GM03348 (cell line): ENCODE measurements around the gene PTPN13.

ENCODE experiments used
- DNase-seq: peaks from one replicate; pipeline ENCODE4 v3.0.0; 2012; ENCODE audit warnings: low spot score

PTPN13 gene

DNA sequence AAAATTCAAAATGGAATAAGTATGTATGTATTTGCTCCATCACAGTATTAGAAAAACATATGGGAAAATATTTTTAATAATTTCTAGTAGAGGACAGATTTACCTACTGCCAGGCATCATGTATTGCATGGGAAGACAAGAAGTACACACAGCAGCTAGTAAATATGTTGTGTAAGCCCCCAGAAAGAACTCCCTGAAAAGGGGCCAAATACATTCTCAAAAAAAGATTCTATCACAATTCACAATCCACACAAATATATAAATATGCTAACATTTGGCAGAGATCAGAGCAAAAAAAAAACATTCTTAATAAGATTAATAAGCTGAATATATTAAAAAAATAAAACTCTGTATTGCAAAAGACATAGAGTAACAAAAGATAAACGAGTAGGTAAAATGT lies 227.0 kb downstream of the PTPN13 start:
- no peak for DNase-seq

DNA sequence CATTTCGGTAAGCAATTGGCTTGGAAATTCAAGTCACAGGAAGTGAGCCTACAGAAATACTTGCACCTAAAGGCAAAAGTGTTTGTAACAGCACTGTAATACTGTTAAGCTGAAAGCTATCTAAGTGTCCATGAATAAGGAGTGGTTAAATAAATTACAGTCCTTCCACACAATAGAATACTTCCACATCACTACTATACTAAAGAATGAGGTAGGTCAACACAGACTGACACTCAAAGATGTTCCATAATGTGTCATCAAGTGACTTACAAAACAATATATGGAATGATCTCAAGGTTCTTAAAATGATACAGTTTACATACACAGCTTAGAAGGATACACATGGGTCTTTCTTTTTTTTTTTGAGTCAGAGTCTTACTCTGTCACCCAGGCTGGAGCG lies 228.0 kb downstream of the PTPN13 start:
- no peak for DNase-seq

DNA sequence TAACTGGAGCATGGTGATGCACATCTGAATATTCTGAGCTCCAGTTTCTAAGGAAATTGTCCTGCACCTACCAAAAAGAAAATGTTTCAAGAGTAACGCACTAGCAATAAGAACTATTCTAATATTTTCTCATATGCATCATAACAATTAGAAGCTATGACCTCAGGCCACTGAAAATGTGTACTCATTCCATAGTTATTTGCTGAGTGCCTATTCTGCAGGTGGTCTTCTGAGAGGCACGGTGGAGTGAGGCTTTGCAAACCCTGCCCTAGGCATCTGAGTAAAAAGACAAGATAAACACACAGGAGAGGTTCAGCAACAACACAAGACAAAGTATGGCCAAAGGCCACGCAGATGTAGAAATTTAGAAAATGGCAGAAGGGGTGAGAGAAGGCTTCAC lies 231.4 kb downstream of the PTPN13 start:
- DNase-seq, result no peak

DNA sequence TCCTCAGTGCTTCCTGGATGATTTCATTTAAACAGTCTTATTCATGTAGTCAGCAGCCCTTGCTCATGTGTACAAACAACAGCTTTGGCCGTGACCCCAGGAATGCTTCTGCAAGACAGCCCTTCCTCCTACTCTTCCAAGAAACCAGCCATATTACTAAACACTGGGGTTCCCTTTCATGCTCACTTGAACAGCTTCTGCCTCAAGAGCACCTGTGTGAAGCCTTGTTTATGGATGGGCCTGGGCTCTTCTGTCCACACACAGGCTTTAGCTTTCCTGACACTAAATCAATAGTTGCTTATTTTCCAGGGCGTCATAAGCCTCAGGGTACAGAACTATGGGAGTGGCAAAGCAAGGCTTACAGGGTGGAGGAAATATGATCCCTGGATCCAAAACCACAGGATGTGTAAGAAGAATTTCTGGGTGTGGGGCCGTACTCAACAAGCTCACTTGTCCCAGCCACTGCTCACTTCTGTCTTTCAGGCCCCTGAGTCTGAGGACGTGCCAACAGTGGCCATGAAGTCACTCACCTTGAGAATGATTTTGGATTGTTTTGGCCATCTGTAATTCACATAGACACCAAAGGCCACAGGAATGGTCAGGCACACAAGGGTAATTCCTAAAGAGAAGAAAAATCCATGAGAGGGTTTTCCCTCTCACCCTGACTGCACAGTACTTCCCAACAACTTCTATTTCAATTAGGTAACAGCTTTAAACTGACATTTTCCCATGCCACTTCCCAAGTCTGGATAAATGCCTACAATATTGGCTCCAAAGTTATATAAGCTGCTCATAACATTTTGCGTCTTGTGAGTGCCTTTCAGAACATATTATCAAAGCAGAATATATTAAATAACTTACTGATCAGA lies 237.4 kb downstream of the PTPN13 start:
- DNase-seq, result peak; percentile 82

DNA sequence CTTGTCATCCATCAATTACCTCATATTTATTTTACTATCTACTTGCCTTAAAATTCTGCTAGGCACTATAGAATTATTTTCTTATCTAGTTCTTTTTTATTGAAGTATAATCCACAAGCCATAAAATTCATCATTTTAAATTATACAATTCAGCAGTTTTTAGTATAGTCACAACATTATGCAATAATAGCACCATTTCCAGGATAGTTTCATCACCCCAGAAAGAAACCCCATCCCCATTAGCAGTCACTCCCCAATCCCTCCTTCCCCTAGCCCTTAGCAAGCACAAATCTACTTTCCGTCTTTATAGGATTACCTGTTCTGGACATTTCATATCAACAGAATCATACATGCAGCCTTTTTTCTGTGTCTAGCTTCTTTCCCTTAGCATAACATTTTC lies 239.5 kb downstream of the PTPN13 start:
- no peak for DNase-seq

DNA sequence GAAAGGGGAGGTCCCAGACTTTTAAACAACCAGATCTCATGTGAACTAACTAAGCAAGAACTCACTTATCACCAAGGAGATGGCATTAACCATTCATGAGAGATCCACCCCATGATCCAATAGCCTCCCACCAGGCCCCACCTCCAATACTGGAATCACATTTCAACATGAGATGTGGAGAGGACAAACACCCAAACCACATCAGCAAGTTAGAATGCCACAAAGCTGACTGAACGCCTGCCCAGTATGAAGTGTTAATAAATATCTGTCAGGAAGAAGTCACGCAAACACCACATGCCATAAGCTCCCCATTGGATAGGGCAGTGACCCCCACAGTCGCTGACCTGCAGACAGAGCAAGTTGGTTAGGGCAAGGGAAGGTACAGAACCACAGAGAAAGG lies 240.8 kb downstream of the PTPN13 start:
- DNase-seq, result peak; percentile 35

DNA sequence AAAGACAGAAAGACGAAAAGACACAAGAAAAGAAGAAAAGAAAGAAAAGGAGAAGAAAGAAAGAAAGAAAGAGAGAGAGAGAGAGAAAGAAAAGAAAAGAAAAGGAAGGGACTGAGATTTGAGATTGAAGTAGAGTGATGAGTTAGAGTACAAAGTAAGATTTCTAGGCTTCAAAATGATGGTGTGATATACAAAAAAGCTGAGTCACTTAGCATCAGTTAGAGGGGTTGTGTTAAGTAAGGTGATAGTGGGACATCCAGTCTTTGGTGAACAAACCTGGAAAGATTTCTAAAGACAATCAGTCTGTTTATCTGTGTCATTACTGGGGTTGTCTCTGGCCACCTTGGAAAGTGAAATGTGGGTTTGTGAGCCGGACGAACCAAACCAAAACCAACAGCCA lies 241.6 kb downstream of the PTPN13 start:
- no peak for DNase-seq

DNA sequence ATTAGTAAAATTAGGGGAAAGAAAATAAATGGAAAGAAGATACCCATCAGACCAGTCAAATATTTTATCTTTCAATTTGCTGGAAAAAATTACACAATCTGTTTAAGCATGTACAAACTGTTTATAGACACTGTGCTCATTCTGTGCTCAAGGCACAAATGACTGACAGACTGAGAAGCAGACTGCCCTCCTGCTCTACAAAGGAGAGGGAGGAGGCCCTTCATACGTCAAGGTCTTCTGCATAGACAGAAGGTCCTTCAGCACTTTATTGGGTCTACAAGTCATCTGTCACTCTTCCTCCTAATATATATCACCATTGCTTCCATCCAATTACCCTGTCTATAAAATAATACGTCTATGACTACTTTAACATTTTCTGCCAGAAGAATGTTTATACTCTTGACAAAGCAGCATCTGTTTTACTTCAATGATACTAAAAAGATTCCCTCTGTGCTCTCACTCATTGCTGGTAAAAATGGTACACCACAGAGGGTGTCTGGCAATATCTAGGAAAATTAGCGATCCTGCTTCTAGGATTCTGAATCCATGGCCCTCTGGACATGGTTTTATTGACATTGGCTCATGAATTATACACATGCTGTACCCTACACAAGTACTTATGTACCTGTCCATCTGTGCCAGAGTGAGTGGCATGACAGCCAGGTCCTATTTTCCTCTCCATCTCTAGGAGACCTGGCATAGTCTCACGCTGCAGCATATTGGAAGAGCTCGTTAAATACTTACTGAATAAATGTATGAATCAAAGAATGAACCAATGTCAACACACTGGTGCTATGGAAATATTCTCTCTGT lies 243.8 kb downstream of the PTPN13 start:
- no peak for DNase-seq

DNA sequence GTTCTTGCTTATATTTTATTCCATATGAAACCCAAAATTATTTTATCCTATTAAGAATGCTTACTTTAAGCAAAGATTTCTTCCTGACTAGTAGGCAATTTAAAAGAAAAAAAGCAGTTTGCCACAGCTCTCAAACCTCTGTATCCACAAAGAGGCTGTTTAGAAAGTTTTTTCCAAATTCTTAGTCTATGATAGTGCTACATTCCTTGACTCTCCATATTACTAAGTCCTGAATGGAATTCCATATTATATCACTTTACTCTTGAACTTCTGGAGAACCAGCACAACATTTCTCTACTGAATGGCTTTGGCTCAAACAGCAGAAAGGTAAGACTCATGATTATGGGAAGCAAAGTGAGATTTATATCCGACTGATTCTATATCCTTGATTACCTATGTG lies 246.7 kb downstream of the PTPN13 start:
- no peak for DNase-seq

DNA sequence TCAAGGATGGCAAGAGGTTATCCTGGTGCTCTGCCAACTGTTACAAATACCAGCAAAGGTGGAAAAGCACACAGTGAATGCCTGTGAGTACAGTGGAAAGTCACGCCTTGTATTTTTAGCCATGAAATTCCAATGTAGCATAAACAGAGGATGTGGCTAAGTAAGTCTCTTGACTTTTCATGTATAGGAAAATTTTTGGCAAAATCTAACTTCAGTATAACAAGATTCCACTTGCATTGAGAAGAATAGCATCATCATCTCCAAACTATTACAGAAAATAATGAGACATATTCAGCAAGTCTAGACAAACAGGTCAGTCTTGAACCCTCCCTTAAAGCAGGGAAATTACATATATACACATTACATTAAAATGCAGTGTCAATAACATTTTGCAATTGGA lies 247.2 kb downstream of the PTPN13 start:
- no peak for DNase-seq

DNA sequence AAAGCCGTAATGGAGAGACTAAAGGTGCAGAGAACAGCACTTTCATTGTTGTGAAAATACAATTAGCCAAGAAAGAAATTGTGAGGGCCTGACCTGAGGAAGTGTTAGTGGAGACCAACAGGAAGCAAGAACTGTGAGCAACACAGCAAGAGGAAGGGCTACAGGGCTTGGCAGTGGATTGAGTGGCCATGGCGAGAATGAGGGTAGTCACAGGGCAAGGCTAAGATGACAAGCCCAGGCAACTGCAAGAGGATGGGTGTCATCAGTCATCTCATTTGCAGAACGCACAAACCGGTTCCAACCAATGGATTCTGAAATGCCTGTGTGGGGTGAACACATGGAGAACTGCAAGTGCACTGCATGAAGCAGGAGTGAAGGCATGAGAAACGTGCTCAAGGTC lies 251.5 kb downstream of the PTPN13 start:
- no peak for DNase-seq

DNA sequence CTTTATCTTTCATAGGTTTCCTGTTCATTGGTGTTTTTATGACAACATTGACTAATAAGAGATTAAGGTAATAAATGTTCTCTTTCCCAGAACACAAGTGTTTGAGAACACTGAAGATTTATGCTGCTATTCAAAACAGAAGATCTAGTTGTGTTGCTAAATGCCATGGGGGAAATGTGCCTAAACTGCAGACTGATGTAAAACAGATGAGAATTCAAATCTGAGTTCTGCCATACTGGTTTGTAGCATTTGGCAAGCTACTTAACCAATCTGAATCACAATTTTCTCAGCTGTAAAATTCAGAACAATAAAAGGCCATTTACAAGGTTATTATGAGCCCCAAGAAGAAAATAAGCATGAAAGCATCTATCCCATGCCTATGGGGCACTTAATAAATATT lies 252.8 kb downstream of the PTPN13 start:
- peak; percentile 20 for DNase-seq

DNA sequence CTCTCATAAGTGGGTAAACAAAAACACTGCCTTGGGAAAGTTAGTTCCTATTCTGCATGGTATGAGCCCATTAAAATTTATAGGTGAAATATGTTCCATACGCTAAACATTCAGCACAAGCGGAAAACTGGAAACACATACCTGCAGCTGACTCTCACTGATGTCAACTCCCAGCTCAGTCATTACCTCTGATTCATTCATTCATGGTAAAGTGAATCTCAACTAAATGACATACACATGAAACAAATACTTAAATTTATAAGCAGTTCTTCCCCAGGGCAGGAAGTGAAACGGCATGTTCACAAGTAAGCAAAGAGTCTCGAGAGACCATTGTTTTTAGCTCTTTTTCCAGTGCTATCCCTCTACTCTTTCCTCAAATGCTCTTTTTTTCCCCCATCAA lies 253.5 kb downstream of the PTPN13 start:
- no peak for DNase-seq

DNA sequence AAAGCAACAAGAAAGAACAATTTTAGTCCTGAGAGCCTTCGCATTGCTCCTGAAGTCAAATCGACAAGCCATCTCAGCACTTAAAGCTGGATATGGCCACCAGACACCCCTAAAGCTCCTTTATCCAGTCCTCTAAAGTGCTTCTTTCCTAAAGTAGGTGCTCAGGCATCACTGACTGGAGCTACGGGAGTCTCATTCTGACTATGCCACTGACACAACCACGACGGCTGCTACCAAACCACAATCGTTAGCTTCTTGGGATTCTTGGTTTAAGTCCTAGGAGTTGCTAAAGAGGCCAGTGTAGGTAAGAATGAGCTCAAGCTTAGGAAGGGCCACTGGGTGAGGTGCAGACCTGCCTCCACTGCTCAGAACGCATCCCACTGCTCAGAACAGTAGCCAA lies 254.0 kb downstream of the PTPN13 start:
- DNase-seq, result no peak

DNA sequence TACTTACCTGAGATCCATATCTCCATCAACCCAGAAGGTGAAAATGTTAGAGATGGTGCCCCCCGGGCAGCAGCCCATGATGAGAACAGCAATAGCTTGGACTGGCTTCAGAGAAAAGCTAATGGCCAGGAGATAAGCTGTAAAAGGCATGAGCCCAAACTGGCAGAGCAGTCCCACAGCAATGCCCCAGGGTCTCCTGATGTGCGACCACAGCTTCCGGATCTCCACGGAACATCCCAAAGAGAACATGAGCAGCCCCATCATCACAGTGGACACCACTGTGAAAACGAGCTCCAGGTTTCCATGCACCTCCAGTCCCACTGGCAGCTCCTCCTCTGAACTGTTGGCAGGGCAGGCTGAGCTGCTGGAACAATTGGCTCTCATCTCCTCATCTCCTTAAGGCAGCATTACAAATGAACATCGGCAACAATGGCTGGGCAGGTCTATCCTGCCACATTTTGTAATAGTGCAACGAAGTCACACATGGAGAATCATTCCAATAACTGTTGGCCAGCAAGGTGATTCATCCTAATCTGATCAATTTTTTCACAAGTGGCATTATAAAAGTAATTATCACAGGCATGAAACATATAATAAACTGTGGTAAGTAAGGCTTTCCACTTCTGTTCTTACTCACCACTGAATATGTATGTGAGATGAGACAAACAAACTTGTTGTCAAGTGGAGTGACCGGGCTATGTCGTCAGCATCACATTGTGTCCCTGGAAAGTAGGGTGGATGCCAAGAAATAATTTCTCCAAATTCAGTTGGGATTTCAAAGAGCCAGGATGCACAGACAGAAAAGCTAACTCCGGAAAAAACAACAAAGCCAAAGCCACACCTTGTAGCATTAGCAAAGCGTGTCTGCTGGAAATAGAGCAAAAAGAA lies 254.9 kb downstream of the PTPN13 start, which contains the start of gene SLC10A6:
Gene SLC10A6, minus strand, starts transcription at position 653 of the 888 bp plus-strand sequence. Its CDS starts 269 bp downstream, at position 384.
- no peak for DNase-seq

DNA sequence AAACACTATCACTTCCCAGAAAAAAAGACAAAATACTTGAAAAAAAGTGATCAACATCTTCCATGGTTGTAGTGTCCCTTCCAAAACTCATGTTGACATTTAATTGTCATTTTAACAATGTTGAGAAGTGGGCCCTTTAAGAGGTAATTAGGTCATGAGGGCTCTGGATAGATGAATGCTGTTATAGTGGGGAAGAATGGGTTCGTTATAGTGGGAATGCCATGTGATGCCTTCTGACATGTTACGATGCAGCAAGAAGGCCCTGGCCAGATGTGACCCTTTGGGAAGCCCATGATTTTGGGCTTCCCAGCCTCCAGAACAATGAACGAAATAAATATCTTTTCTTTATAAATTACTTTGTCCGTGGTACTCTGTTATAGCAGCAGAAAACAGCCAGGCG lies 259.1 kb downstream of the PTPN13 start:
- no peak for DNase-seq

DNA sequence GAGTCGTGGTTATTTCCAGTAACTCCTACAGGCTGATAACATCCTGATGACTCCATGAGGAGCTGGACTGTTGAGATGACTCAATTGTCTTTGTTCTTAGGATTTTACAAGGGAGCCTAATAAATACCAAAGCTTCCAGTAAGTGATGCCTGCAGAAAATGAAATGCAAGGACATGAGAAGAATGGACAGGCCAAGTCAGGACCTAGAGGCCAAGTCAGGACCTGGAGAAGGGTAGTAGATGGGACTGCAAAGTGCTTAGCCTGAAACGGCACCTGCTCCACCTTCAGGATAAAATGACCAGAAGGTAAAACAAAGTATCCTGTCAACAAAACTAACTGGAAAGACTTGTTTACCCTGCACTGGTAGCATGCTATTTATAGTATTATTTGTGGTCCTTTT lies 261.5 kb downstream of the PTPN13 start:
- DNase-seq, result peak; percentile 75

DNA sequence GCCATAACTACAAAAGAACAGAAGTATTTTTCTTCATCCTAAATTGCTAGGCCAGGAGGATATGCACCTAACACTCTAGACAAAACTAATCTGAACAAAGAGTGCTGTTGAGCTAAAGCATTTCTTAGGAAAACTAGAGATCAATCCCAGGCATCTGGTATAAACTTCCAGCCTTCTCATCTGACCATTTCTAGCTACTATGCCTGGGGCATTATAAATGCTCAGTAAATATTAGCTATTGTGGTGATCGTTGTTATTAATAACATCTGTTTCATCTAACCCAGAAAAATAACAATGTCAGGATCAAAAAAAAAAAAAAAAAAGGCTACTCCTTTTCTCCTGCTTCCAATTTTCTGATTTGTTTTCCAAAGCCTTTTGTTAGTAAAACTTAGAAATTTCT lies 262.8 kb downstream of the PTPN13 start:
- DNase-seq, result no peak

DNA sequence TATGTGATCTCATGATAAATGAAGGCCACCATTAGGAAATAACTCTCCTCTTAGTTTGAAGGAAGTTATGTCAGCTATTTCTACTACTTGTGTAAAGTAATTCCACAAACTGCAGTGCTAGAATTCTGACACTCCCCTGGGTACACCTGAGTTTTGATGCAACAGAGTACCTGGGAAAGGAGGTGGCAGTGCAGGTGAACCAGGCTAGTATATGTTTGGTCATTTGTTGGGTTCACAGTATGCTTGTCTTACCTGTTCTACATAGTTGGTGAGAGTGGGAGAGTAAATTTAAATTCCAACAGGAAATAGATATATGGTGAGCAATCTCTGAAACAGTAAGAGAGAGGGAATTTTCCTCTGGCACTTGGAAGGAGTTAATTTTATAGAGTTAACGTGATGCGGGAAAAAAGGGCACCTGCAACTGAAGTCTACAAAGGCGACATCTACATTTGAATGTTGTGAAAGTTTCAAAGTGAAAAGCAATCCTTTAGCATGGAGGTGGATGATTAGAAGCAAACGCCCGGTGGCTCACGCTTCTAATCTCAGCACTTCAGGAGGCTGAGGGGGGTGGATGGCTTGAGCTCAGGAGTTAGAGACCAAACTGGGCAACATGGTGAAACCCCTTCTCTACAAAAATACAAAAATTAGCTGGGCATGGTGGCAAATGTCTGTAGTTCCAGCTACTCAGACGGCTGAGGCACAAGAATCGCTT lies 263.4 kb downstream of the PTPN13 start:
- DNase-seq, result no peak
